ENCODE data around the gene STXBP4.

DNA sequence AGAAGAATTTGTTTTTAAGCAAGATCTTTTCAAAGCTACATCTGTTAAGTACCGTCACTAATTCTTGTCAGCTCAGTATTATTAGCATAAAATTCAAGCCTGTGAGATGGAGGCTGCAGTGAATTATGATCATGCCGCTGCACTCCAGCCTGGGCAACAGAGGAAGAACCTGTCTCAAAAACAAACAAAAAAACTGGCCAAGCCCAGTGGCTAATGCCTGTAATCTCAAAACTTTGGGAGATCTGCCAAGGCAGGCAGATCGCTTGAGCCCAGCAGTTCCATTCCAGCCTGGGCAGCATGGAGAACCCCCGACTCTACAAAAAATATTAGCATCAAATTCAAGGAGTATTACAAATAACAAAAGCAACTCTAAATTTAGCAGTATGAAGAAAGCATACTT lies 88.0 kb downstream of the STXBP4 start:
- TF ChIP-seq SIN3A (IDR thresholded peaks at IDR 0.05; ENCODE audit: borderline replicate concordance, low read depth, low read length), result no peak
- TF ChIP-seq CTCF (IDR thresholded peaks at IDR 0.05), result no peak
- TF ChIP-seq, protein P1, sequence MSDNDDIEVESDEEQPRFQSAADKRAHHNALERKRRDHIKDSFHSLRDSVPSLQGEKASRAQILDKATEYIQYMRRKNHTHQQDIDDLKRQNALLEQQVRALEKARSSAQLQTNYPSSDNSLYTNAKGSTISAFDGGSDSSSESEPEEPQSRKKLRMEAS (IDR thresholded peaks at IDR 0.05; ENCODE audit: low read depth), result no peak
- no peak for TF ChIP-seq ZBTB33 (IDR thresholded peaks at IDR 0.05; ENCODE audit: borderline replicate concordance, low read depth)
- TF ChIP-seq GABPA (IDR thresholded peaks at IDR 0.05; ENCODE audit: low read depth), result no peak
- TF ChIP-seq POLR2AphosphoS5 (IDR thresholded peaks at IDR 0.05; ENCODE audit: low read depth, low read length), result no peak
